Left lung (tissue), 10 donors: ENCODE data around the gene PLSCR5. TPM values are rescaled to one million over a fixed set of nuclear protein-coding genes. Genes with fewer than 3 reads are reported as not detected.

Source experiments
- ATAC-seq: fragments of 200-7000 bp; cut with Tn5 transposase; one replicate; pipeline ENCODE4 v1.9.1; 2020; ENCODE audit warnings: moderate library complexity
- DNase-seq, 4 donors: peaks; one replicate each; pipeline ENCODE4 v3.0.0-alpha.2; 2013 to 2020
- H3K27ac ChIP-seq, 2 donors: fragments of 200-600 bp; sonication (generic) in 1 of 2; one replicate each; pipeline versions ENCODE4 v1.5.0 to v1.8.0; 2020 to 2021
- H3K27me3 ChIP-seq, 2 donors: fragments of 200-600 bp; sonication (generic) in 1 of 2; one replicate each; pipeline versions ENCODE4 v1.5.0 to v1.8.0; 2020 to 2021
- H3K36me3 ChIP-seq, 2 donors: fragments of 200-600 bp; sonication (generic) in 1 of 2; one replicate each; pipeline versions ENCODE4 v1.5.0 to v1.8.0; 2020 to 2021
- H3K4me1 ChIP-seq, 2 donors: fragments of 200-600 bp; one replicate each; pipeline ENCODE4 v1.8.0; 2021
- H3K4me3 ChIP-seq, 2 donors: fragments of 200-600 bp; sonication (generic) in 1 of 2; one replicate each; pipeline versions ENCODE4 v1.5.0 to v1.8.0; 2020 to 2021; ENCODE audit warnings: mild to moderate bottlenecking in 1 of 2
- H3K9me3 ChIP-seq, 2 donors: fragments of 200-600 bp; sonication (generic) in 1 of 2; one replicate each; pipeline versions ENCODE4 v1.5.0 to v1.8.0; 2020 to 2021
- intact Hi-C, 2 donors: fragments of 100-400 bp; cut with DNase I; formaldehyde crosslinking; loops; one replicate each; pipeline versions ENCODE4 v1.11.2 to v1.14.2; 2022
- polyA plus RNA-seq, 6 donors: library from polyadenylated mRNA; unstranded; fragments of 120-200 nt; gene quantifications; one replicate each; pipeline ENCODE4 v1.2.1, GENCODE V29; 2013; ENCODE audit not compliant: insufficient read length in 6 of 6
- total RNA-seq, 2 donors: library from RNA; stranded (reverse); fragmentation: NEBNext Ultra II Directional; extraction: Animal tissue kit (Norgen Biotek cat#: 25700); gene quantifications; one replicate each; pipeline ENCODE4 v1.2.1, GENCODE V29; 2021
- TF ChIP-seq, protein P1 (sequence below), 2 donors: fragments of 200-600 bp; sonication (generic) in 1 of 2; IDR thresholded peaks; one replicate each; pipeline versions ENCODE4 v1.5.0 to v1.8.0; 2021; ENCODE audit warnings: antibody characterized with exemption in 2 of 2
- donor health status: DM: no; HTN: yes; CAD: no.
- donor health status: DM: no; HTN: no; CAD: no.

Gene PLSCR5
- total and polyA plus RNA-seq, 8 donors: 0.10 TPM; not detected in 7

DNA sequence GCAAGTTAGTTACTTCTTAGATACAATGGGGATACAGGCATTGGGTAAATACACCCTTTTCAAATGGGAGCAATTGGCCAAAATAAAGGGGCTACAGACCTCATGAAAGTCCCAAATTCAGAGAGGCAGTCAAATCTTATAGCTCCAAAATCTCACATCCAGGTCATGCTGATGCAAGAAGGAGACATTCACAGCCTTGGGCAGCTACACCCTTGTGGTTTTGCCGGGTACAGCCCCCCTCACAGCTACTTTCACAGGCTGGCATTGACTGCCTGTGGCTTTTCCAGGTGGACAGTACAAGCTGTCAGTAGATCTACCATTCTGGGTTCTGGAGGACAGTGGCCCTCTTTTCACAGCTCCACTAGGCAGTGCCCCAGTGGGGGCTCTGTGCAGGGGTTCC lies 43.3 kb downstream of the PLSCR5 start:
- Histone ChIP-seq H3K27me3 (no peaks in the 10 kb centered on the region), H3K27ac (no peak overlapping the region), H3K9me3 (no peaks in the 10 kb centered on the region), H3K36me3 (no peaks in the 10 kb centered on the region), H3K4me3 (no peak overlapping the region), H3K4me1 (peaks cover 0 to 4% of the 10 kb centered on the region in 2 donors)
- ATAC-seq (no peak), DNase-seq (no peak)
- TF ChIP-seq, protein P1, sequence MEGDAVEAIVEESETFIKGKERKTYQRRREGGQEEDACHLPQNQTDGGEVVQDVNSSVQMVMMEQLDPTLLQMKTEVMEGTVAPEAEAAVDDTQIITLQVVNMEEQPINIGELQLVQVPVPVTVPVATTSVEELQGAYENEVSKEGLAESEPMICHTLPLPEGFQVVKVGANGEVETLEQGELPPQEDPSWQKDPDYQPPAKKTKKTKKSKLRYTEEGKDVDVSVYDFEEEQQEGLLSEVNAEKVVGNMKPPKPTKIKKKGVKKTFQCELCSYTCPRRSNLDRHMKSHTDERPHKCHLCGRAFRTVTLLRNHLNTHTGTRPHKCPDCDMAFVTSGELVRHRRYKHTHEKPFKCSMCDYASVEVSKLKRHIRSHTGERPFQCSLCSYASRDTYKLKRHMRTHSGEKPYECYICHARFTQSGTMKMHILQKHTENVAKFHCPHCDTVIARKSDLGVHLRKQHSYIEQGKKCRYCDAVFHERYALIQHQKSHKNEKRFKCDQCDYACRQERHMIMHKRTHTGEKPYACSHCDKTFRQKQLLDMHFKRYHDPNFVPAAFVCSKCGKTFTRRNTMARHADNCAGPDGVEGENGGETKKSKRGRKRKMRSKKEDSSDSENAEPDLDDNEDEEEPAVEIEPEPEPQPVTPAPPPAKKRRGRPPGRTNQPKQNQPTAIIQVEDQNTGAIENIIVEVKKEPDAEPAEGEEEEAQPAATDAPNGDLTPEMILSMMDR (IDR thresholded peaks at IDR 0.05): no peak
- intact Hi-C loops: no loop called here

DNA sequence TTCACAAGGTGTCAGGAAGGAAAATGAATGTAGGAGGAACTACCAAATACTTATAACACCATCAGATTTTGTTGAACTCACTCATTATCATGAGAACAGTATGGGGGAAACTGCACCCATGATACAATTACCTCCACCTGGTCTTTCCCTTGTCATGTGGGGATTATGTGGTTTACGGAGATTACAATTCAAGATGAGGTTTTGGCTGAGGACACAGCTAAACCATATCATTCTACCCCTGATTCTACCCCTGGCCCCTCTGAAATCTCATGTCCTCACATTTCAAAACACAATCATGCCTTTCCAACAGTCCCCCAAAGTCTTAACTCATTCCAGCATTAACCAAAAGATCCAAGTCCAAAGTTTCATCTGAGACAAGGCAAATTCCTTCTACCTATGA lies 43.7 kb downstream of the PLSCR5 start:
- Histone ChIP-seq H3K9me3 (no peaks in the 10 kb centered on the region), H3K36me3 (no peaks in the 10 kb centered on the region), H3K4me1 (peaks cover 0 to 4% of the 10 kb centered on the region in 2 donors), H3K4me3 (no peak overlapping the region), H3K27me3 (no peaks in the 10 kb centered on the region), H3K27ac (no peak overlapping the region)
- DNase-seq (no peak), ATAC-seq (no peak)
- TF ChIP-seq, protein P1 (IDR thresholded peaks at IDR 0.05): no peak
- intact Hi-C loops: no loop called here

DNA sequence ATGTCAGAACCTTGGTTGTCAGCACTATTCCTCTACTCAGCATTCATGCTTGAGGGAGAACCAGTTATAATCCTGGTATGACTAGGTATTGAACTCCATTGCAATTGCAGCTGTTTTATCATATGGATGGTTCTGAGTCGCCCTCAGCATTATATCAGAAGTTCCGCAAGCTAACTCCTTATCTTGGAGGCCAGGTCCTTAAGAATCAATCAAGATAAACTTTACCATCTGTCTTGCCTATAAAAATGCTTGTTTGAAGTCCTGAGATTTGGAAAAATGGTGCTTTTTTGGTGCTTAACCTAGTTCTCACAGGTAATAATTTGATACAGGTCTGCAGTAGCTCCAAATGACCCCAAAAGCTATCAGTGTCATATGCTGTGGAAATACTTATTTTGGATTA lies 44.5 kb downstream of the PLSCR5 start:
- Histone ChIP-seq H3K36me3 (no peaks in the 10 kb centered on the region), H3K4me3 (no peak overlapping the region), H3K27me3 (no peaks in the 10 kb centered on the region), H3K9me3 (no peaks in the 10 kb centered on the region), H3K4me1 (peaks cover 0 to 4% of the 10 kb centered on the region in 2 donors), H3K27ac (no peak overlapping the region)
- DNase-seq (no peak), ATAC-seq (no peak)
- TF ChIP-seq, protein P1 (IDR thresholded peaks at IDR 0.05): no peak
- intact Hi-C loops: no loop called here

DNA sequence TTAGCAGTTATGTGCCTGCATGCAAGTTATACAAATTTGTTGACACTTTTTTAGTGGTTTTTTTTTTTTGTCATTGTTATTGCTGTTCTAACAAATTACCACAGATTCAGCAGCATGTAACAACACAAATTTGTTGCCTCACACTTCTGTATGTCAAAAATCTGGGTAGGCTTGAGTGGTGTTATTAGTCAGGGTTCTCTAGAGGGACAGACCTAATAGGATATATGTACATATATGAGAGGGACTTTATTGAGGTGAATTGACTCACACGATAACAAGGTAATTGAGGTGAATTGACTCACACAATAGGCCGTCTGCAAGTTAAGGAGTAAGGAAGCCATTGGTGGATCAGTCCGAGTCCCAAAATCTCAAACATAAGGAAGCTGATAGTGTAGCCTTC lies 45.8 kb downstream of the PLSCR5 start:
- Histone ChIP-seq H3K27me3 (no peaks in the 10 kb centered on the region), H3K4me1 (peaks cover 0 to 8% of the 10 kb centered on the region in 2 donors), H3K9me3 (no peaks in the 10 kb centered on the region), H3K36me3 (no peaks in the 10 kb centered on the region), H3K4me3 (no peak overlapping the region), H3K27ac (peak overlapping the region in 1 of 2 donors; percentile 67)
- TF ChIP-seq, protein P1 (IDR thresholded peaks at IDR 0.05): no peak
- intact Hi-C loops: no loop called here
- no peak for ATAC-seq
- no peak for DNase-seq

DNA sequence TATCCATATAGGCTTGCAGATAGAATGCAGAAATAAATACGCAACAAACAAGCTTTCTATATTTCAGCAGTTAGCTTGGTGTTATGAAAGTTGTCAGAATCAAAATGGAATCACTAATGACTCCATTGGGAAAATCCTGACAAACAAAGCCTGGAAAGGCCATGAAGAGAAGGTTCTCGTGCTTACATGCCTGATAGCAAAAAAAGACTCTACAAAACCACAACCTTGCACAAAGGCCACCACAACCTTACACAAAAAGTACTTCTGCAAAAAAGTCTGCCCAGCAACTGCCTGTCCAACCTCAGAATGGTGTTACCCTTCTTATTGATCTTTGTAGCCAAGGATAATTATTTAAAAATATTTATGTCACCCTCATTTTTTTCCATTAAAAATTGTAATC lies 46.4 kb downstream of the PLSCR5 start:
- no peaks in the 10 kb centered on the region for H3K36me3 ChIP-seq
- no peaks in the 10 kb centered on the region for H3K27me3 ChIP-seq

More for the DNA sequence above, 46.4 kb downstream of the PLSCR5 start:
- TF ChIP-seq, protein P1 (IDR thresholded peaks at IDR 0.05): no peak
- intact Hi-C loops: no loop called here
- Histone ChIP-seq H3K4me1 (peaks cover 0 to 13% of the 10 kb centered on the region in 2 donors), H3K27ac (peak overlapping the region in 1 of 2 donors; percentile 67), H3K9me3 (no peaks in the 10 kb centered on the region), H3K4me3 (no peak overlapping the region)
- no peak for ATAC-seq
- DNase-seq: no peak
